Medulla oblongata (tissue), 1 donor: ENCODE results near the gene BMERB1.
"Not testable (repeated sequence)": the region's sequence is repeated elsewhere in the genome, so short reads cannot be mapped to it uniquely, and the experiment has no call there.

Experiments used
- DNase-seq: peaks from one replicate; pipeline ENCODE4 v3.0.0-alpha.2; 2015; ENCODE audit errors: extremely low spot score

BMERB1 gene

DNA sequence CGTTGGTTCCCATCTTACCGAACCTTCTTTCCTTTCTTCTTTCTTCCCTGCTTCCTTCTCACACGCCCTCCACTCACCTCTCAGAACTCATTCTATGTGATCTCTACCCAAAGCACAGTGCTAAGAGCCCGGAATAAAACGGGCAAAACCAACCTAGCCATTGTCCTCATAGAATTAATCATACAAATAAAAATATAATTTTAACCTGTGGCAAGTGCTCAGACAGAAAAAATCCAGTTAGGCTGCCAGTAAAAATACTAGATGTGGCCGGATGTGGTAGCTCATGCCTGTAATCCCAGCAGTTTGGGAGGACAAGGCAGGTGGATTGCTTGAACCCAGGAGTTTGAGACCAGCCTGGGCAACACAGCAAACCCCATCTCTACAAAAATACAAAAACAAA is 27.0 kb downstream of the BMERB1 start:
- DNase-seq, result no peak

- no peak for DNase-seq
These were observed 30.2 kb downstream of the BMERB1 start for GRCh38 chr16:15464401-15465186.

DNA sequence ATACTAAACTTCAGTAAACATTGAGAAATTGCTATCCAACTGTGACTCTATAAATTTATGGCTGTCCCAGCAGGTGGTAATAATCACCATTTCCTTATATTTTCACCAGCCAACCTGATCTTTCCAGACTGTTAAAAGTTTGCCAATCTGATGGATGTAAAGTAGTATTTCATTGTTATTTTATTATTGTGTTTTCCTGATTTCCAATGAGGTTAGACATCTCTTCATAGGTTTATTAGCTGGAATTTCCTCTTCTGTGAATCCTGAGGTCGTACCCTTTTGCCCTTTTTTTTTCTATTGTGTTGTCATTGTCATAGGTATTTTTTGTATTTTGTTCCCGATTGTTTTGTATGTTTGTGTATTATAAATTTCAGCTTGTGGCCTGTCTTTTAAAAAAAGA is 31.7 kb downstream of the BMERB1 start:
- DNase-seq, result no peak

GRCh38 chr16:15466886-15467781 is 32.7 kb downstream of the BMERB1 start:
- DNase-seq, result no peak

- DNase-seq, result not testable (repeated sequence)
These were observed 42.6 kb downstream of the BMERB1 start for GRCh38 chr16:15476971-15477370.

- DNase-seq, result no peak
These were observed 43.4 kb downstream of the BMERB1 start for GRCh38 chr16:15477802-15478201.

DNA sequence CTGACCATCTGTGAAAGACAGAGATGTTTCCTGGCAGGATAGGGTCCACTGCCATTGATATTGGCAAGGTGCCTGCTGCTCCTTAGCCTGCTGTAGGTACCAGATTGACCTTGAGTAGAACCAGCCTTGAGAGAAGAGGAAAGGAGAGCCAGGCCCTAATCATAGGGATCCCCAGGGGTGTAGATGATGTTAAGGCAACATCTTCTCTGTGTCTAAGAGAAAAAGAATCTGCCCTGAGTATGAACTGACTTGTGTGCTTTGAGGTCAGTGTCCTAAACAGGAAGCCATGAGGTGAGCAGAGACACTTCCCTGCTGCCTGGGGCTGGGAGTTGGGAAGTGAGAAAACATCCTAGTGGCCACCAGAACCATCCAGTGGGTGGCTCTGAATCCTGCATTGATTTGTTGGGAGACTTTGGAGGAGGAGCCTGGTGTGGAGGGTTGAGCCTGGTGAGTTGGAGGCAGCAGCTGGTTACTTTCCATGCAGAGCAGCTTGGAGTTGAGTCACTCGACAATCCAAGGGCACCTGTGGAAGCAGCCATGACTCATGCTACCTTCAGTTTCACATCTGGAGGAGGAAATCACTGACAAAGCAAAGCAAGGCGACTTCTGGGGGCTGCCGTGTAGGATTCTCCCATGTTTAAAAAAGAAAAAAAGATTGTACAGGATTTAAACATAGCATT is 47.8 kb downstream of the BMERB1 start:
- no peak for DNase-seq

- DNase-seq, result no peak
These were observed 48.4 kb downstream of the BMERB1 start for GRCh38 chr16:15482748-15483298.

DNA sequence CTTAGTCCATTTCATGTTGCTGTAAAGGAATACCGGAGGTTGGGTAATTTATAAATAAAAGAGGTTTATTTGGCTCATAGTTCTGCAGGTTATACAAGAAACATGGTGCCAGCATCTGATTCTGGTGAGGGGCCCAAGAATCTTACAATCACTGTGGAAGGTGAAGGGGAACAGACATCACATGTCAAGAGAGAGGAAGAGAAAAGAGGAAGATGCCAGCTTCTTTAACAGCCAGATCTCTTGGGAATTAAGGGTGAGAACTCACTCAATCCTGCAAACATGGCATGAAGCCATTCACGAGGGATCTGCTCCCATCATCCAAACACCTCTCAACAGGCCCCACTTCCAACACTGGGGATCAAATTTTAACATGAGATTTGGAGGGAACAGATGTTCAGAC is 49.5 kb downstream of the BMERB1 start:
- peak; percentile 29 for DNase-seq

- DNase-seq, result no peak
These were observed 50.3 kb downstream of the BMERB1 start for GRCh38 chr16:15484662-15485061.

DNA sequence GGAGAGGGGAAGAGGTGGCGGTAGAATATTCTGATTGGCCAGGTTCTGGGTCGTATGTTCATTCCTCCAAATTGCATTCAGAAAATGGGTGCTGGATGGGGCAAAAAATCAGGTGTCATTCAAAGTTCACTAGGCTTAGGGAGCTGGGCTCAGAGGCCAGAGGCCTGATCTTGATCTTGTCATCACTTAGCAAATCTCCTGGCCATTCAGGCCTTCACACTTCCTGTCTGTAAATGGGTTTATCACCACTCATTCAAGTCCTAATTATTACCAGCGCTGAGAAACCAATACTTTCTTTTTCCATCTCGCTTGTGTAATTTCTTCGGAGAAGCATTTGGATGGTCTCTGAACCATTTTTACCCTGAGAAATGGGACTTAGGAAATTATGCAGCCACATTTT is 50.8 kb downstream of the BMERB1 start:
- DNase-seq, result no peak

- no peak for DNase-seq
These were observed 52.3 kb downstream of the BMERB1 start for GRCh38 chr16:15486661-15487060.

DNA sequence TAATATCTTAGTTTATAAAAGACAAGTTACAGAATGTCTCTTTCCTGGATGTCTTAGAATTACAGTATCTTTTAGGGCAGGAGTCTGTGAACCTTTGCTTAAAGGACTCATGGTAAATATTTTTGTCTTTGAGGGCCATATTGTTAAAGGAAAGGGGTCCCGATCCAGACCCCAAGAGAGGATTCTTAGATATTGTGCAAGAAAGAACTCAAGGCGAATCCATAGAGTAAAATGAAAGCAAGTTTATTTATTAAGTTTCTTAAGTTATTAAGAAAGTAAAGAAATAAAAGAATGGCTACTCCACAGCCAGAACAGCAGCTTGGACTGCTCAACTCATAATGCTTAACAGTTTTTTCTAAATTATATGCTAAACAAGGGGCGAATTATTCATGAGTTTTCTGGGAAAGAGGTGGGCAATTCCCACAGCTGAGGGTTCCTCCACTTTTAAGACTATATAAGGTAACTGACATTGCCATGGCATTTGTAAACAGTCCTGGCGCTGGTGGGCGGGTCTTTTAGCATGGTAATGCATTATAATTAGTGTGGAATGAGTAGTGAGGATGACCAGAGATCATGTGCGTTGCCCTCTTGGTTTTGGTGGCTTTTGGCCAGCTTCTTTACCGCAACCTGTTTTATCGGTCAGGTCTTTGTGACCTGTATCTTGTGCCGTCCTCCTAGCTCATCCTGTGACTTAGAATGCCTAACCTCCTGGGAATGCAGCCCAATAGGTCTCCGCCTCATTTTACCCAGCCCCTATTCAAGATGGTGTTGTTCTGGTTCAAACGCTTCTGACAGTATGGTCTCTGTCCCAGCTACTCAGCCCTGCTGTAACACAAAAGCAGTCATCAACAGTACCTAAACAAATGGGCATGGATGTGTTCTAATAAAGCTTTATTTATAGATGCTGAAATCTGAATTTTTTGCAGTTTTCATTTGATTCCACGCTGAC is 53.2 kb downstream of the BMERB1 start:
- no peak for DNase-seq

DNA sequence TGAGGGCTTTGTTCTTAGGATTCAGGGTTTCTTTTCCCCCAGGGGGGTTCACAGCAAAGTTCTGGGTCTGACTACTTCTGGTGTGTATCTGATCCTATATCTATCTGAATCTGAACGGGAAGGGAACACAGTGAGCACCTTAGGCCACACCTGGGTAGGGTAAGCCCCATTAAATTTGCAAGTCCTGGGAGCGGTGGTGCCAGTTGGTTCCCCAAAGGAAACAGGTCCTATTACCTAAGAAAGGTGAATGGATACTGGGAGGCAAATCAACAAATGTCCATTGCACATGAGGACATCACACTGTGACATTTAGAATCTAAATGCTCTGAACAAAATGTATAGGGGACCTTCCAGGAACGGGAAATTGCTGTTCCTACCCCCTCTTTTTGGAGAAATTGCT is 54.6 kb downstream of the BMERB1 start:
- DNase-seq, result no peak

GRCh38 chr16:15490123-15490711 is 55.8 kb downstream of the BMERB1 start:
- DNase-seq, result no peak

- no peak for DNase-seq
These were observed 57.0 kb downstream of the BMERB1 start for GRCh38 chr16:15491411-15491810.

GRCh38 chr16:15492091-15492740 is 57.8 kb downstream of the BMERB1 start:
- no peak for DNase-seq

DNA sequence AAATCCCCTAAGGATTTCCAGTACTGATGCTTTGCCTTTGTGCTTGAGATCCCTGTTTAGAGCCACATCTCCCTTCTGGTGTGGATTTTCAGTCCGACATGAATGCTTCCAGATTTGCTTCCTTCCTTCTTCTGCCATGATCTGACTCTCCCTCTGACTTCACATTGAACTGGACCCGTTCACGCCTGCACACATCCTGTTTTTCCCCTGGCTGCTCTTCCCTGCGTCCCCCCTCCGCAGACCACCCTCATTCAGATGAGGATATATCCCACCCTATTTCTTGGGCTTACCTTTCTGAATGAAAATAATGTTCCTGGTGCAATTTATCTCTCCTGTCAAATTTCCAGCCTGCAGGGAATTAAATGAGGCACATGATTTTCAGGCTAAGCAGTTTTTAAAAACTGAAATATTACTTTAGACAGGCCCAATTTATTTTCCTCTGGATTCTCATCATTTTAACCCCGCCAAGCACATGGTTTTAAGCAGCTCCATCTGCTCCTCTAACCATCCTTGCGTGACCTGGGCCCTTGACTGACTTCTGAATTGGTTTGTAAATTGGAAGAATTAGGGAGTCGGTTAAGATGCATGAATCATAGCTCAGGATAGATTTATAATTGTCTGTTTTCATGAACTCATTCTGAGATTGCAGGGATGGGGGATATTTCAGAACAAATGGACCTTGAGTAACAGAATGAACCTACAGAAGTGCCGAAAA is 59.2 kb downstream of the BMERB1 start:
- no peak for DNase-seq

GRCh38 chr16:15494236-15494635 is 59.8 kb downstream of the BMERB1 start:
- DNase-seq, result no peak
